HL-60 (cell line): ENCODE data around the gene SNAI3.

Experiments
- DNase-seq, 2 experiments: peaks; one replicate each; pipeline ENCODE4 v3.0.0-alpha.2; 2010 to 2020; ENCODE audit warnings: low read depth in 1 of 2, low spot score in 1 of 2
- H3K27ac ChIP-seq: fragments of 250-450 bp; sonication (Bioruptor Pico); replicated peaks from 2 replicates; pipeline ENCODE4 v1.5.1; 2020; ENCODE audit warnings: mild to moderate bottlenecking, moderate library complexity
- H3K27me3 ChIP-seq: fragments of 250-450 bp; sonication (Bioruptor Pico); 2 replicates; pipeline ENCODE4 v1.5.1; 2021; ENCODE audit warnings: mild to moderate bottlenecking, moderate library complexity; ENCODE audit not compliant: insufficient read depth, poor library complexity, severe bottlenecking
- H3K4me3 ChIP-seq: replicated peaks from 2 replicates; pipeline ENCODE4 v1.5.1; 2011; ENCODE audit warnings: mild to moderate bottlenecking, control low read depth, low read length; ENCODE audit not compliant: insufficient read depth
- GABPA ChIP-seq: IDR thresholded peaks from 2 replicates; pipeline ENCODE4 v1.6.1; 2012; ENCODE audit warnings: low read depth
- POLR2AphosphoS5 ChIP-seq: IDR thresholded peaks from 2 replicates; pipeline ENCODE4 v1.6.1; 2012; ENCODE audit warnings: low read depth
- SPI1 ChIP-seq: IDR thresholded peaks from 2 replicates; pipeline ENCODE4 v1.6.1; 2012; ENCODE audit warnings: low read depth, mild to moderate bottlenecking, borderline replicate concordance
- TF ChIP-seq, protein P1 (sequence below): IDR thresholded peaks from 2 replicates; pipeline ENCODE4 v1.6.1; 2012; ENCODE audit warnings: low read depth; ENCODE audit not compliant: insufficient replicate concordance
- TF ChIP-seq, protein P2 (sequence below): IDR thresholded peaks from one replicate; pipeline ENCODE4 v1.5.1; 2011; ENCODE audit warnings: low read length, control low read depth, inconsistent platforms; ENCODE audit not compliant: insufficient read depth

The SNAI3 gene

DNA sequence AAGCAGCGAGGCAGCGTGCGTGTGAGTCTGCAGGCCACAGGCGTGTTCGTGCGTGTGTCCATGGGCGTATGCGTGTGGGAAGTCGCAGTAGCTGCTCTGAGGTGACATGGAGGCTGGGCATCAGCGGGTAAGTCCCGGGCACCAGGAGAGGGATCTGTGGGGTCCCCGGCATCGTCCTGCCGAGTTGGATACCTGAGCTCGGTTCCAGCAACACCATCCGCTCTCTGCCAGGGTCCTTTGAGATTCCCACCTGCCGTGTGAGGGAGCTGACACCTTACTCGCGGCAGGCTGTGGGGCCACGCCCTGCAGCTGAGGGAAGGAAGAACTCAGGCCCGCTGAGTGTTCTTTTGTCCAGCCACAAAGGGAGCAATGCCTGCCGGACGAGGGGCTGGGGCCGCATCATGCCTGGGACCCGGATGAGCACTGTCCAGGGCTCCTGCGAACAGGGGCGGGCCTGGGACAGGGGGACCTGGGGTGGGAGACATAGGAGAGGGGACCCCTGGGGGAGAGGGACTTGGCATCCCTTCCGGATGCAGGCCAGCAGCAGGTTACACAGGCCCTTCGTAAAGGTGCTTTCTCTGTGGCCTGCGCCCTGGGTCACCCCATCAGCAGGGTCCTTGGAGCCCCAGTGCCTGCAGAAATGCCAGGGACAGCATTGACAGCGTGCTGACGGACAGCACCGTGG is 5.0 kb upstream of the SNAI3 start:
- TF ChIP-seq POLR2AphosphoS5 (no peak), SPI1 (no peak), GABPA (no peak)
- TF ChIP-seq, protein P1, sequence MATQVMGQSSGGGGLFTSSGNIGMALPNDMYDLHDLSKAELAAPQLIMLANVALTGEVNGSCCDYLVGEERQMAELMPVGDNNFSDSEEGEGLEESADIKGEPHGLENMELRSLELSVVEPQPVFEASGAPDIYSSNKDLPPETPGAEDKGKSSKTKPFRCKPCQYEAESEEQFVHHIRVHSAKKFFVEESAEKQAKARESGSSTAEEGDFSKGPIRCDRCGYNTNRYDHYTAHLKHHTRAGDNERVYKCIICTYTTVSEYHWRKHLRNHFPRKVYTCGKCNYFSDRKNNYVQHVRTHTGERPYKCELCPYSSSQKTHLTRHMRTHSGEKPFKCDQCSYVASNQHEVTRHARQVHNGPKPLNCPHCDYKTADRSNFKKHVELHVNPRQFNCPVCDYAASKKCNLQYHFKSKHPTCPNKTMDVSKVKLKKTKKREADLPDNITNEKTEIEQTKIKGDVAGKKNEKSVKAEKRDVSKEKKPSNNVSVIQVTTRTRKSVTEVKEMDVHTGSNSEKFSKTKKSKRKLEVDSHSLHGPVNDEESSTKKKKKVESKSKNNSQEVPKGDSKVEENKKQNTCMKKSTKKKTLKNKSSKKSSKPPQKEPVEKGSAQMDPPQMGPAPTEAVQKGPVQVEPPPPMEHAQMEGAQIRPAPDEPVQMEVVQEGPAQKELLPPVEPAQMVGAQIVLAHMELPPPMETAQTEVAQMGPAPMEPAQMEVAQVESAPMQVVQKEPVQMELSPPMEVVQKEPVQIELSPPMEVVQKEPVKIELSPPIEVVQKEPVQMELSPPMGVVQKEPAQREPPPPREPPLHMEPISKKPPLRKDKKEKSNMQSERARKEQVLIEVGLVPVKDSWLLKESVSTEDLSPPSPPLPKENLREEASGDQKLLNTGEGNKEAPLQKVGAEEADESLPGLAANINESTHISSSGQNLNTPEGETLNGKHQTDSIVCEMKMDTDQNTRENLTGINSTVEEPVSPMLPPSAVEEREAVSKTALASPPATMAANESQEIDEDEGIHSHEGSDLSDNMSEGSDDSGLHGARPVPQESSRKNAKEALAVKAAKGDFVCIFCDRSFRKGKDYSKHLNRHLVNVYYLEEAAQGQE = no peak
- TF ChIP-seq, protein P2, sequence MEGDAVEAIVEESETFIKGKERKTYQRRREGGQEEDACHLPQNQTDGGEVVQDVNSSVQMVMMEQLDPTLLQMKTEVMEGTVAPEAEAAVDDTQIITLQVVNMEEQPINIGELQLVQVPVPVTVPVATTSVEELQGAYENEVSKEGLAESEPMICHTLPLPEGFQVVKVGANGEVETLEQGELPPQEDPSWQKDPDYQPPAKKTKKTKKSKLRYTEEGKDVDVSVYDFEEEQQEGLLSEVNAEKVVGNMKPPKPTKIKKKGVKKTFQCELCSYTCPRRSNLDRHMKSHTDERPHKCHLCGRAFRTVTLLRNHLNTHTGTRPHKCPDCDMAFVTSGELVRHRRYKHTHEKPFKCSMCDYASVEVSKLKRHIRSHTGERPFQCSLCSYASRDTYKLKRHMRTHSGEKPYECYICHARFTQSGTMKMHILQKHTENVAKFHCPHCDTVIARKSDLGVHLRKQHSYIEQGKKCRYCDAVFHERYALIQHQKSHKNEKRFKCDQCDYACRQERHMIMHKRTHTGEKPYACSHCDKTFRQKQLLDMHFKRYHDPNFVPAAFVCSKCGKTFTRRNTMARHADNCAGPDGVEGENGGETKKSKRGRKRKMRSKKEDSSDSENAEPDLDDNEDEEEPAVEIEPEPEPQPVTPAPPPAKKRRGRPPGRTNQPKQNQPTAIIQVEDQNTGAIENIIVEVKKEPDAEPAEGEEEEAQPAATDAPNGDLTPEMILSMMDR = no peak
- Histone ChIP-seq H3K27me3 (no peaks in the 10 kb centered on the region), H3K27ac (no peak overlapping the region), H3K4me3 (no peak overlapping the region)
- no peak for DNase-seq

- DNase-seq = no peak
- Histone ChIP-seq H3K4me3 (no peak overlapping the region), H3K27me3 (no peaks in the 10 kb centered on the region), H3K27ac (no peak overlapping the region)
- TF ChIP-seq, protein P2 = no peak
- no peak for TF ChIP-seq POLR2AphosphoS5
- TF ChIP-seq, protein P1 = no peak
- TF ChIP-seq SPI1 = no peak
- TF ChIP-seq GABPA = no peak
These were observed 4.2 kb upstream of the SNAI3 start for GRCh38 chr16:88690341-88691128.

DNA sequence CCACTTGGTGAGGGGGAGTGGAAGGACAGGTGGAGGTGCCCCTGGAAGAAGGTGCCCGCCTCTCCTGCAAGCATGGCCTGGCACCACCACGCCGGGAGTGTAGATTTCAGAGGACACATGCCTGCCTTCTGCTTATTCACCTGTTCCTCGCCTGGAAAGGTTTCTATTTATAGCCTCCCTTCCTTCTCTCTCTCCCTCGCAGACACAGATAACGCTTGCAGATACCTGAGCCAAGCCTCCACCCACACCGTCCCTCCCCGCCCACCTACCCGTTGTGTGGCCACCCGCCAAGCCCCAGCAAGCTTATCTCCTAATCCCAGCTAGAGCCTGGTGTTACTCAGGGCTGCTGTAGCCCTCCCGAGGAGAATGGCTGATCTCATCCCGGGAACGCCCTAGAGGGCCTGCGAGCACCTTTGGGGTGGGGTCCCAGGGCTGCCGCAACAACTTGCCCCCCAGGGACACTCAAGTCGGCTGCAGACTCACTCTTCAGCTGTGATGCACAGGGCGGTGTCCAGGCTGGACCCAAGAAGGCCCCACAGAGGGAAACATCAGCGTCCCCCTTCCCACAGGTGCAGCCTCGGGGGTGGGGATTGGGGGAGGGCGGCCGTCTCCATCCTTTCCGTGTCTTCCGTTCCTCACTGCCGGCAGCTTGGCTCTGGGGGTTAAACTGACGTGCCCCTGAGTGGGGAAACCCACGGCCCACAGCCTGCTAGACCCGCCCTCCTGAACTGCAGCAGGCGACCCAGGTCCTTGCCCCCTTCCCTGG is 1.9 kb upstream of the SNAI3 start:
- Histone ChIP-seq H3K27ac (no peak overlapping the region), H3K27me3 (no peaks in the 10 kb centered on the region)

More for the DNA sequence above, 1.9 kb upstream of the SNAI3 start:
- TF ChIP-seq, protein P1 = no peak
- TF ChIP-seq SPI1 (no peak), POLR2AphosphoS5 (no peak), GABPA (no peak)
- TF ChIP-seq, protein P2 = no peak
- H3K4me3 ChIP-seq = no peak overlapping the region
- DNase-seq = no peak
